ENCODE data around the gene ADGRD1. TPM values are rescaled to one million over a fixed set of nuclear protein-coding genes. Genes with fewer than 3 reads are reported as not detected.

Gene ADGRD1
- total and polyA plus RNA-seq, 8 donors = 1.4 to 7.3 (median 5.2) TPM

DNA sequence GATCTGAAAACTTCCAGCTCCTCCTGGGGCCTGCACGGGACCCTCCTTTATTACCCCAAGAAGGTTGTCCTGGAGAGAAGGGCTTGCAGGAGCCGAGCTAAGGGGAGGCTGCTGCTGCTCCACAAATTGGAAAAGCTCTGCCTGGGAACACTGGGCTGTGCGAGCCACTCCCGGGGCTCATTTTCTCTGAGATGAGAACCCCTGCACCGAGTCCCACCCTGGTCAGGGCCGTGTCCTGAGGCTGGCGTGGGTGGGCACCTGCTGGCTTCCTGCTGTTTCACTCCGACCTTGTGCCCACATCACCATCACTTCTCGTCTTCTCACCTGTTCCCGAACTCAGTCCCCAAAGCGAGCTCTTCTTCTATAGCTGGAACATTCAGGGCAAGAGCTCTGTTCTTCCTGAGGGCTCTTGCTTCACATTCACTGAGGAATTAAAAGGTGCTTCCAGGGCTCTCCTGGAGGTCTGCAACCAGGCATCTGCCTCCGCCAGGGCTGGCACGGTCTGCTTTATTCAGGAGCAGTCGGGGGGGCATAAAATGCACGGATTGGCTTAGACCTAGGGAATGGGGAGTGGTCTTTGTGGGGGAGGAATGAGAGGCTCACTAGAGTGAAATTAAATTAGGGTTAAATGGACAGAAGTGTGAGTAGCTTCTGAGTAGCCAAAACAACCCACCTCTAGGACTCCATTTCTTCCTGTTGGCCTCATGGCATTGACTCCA, 98.5 kb downstream of the ADGRD1 start:
- DNase-seq = no peak
- Histone ChIP-seq H3K36me3 (no peaks in the 10 kb centered on the region), H3K4me1 (no peaks in the 10 kb centered on the region), H3K27me3 (no peaks in the 10 kb centered on the region), H3K9me3 (no peaks in the 10 kb centered on the region), H3K4me3 (no peak overlapping the region), H3K27ac (no peak overlapping the region)
- intact Hi-C loops (cut with DNase I) = no loop called here
- TF ChIP-seq, protein P1, sequence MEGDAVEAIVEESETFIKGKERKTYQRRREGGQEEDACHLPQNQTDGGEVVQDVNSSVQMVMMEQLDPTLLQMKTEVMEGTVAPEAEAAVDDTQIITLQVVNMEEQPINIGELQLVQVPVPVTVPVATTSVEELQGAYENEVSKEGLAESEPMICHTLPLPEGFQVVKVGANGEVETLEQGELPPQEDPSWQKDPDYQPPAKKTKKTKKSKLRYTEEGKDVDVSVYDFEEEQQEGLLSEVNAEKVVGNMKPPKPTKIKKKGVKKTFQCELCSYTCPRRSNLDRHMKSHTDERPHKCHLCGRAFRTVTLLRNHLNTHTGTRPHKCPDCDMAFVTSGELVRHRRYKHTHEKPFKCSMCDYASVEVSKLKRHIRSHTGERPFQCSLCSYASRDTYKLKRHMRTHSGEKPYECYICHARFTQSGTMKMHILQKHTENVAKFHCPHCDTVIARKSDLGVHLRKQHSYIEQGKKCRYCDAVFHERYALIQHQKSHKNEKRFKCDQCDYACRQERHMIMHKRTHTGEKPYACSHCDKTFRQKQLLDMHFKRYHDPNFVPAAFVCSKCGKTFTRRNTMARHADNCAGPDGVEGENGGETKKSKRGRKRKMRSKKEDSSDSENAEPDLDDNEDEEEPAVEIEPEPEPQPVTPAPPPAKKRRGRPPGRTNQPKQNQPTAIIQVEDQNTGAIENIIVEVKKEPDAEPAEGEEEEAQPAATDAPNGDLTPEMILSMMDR (IDR thresholded peaks at IDR 0.05) = no peak
- WGBS, 2 donors = 83 to 89% methylated on average over 15 of the region's 15 CpGs
- no peak for FAIRE-seq
- ATAC-seq = no peak

DNA sequence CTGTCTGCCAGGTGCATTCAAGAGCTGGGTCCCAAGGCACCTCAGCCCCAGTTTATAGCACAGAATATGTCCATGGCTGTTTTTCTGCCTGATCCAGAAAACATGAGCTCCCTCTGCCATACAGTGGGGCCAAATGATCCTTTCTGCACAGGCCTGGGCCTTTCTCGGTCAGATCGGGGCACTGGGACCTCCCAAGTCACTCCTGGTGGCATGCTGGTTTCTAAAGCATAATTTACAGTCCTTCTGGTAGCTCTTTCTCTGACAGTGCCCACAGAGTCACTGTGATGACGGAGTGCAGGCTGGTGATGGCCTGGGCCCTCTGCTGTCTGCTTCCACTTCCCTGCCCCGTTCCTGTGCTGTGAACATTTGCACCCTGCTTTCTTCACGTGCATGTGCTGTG, 99.2 kb downstream of the ADGRD1 start:
- H3K4me1 ChIP-seq = no peaks in the 10 kb centered on the region
- 79 to 84% methylated on average over 5 of the region's 5 CpGs for WGBS, 2 donors
- H3K4me3 ChIP-seq = no peak overlapping the region
- no peak for ATAC-seq
- H3K27me3 ChIP-seq = no peaks in the 10 kb centered on the region
- no peaks in the 10 kb centered on the region for H3K9me3 ChIP-seq
- no peak for FAIRE-seq
- H3K27ac ChIP-seq = no peak overlapping the region
- TF ChIP-seq, protein P1 (IDR thresholded peaks at IDR 0.05) = no peak
- H3K36me3 ChIP-seq = no peaks in the 10 kb centered on the region
- intact Hi-C loops (cut with DNase I) = no loop called here
- DNase-seq = no peak

DNA sequence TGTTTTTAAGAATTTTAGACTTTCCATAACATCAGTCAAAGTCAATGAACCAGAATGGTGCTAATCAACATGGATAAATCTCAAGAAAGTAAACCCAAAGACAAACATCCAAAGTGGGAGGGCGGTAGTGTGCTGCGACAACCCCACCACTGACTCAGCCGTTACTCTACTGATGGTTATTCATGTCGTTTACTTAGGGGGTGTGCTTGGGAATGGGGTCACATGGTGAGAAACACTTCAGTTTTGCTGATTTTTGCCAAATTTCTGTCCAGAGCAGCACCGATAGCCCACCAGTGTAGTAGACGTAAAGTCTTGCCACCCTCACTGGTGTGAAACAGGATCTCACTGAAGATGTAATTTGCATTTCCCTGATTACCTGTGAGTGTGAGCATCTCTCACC, 99.9 kb downstream of the ADGRD1 start:
- no peak for DNase-seq
- TF ChIP-seq, protein P1 (IDR thresholded peaks at IDR 0.05) = no peak
- Histone ChIP-seq H3K9me3 (no peaks in the 10 kb centered on the region), H3K27me3 (no peaks in the 10 kb centered on the region), H3K4me3 (no peak overlapping the region), H3K36me3 (no peaks in the 10 kb centered on the region), H3K4me1 (no peaks in the 10 kb centered on the region), H3K27ac (no peak overlapping the region)
- no peak for FAIRE-seq
- 73 to 74% methylated on average over 6 of the region's 6 CpGs for WGBS, 2 donors
- intact Hi-C loops (cut with DNase I) = no loop called here
- no peak for ATAC-seq

DNA sequence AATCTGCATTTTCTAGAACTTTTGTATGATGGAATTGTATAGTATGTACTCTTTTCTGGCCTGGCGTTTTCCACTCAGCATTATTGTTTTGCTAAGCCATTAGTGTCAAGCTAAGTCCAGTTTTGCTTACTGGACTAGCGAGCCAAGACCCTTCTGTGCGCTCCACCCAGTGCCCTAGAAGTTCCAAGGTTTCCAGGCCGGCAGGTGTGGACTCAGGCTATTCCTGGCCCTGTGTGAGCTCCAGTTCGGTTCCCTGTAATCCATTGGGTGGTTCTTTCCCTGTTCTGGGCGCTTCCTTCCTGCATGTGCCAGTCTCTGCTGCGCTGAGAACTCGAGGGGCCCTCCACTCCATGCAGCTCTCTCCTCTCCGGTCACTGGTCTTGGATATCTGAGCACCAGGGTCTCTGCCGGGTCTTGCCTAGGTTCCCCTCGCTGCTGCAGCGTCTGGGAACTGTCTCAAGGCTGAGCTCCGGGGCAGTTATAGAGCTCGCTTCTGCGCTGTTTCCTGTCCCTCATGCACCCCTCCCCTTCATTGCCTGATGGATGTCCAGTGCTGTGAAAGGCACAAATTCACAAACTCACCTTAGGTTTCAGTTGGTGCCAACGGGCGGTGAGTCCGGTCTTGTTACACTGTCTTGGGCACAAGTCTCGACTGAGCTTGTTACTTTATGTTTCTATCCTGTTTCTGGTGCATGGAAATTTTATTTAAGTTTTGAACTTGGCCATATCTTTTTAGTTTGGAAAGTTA, 100.8 kb downstream of the ADGRD1 start:
- 81 to 87% methylated on average over 19 of the region's 19 CpGs for WGBS, 2 donors
- no peaks in the 10 kb centered on the region for H3K9me3 ChIP-seq
- no peak for FAIRE-seq
- peak in 1 of 6 donors; percentile 21 for DNase-seq
- no peaks in the 10 kb centered on the region for H3K4me1 ChIP-seq
- H3K27me3 ChIP-seq = no peaks in the 10 kb centered on the region
- TF ChIP-seq, protein P1 (IDR thresholded peaks at IDR 0.05) = no peak
- intact Hi-C loops (cut with DNase I) = no loop called here
- no peaks in the 10 kb centered on the region for H3K36me3 ChIP-seq
- H3K27ac ChIP-seq = no peak overlapping the region
- no peak for ATAC-seq
- H3K4me3 ChIP-seq = no peak overlapping the region

DNA sequence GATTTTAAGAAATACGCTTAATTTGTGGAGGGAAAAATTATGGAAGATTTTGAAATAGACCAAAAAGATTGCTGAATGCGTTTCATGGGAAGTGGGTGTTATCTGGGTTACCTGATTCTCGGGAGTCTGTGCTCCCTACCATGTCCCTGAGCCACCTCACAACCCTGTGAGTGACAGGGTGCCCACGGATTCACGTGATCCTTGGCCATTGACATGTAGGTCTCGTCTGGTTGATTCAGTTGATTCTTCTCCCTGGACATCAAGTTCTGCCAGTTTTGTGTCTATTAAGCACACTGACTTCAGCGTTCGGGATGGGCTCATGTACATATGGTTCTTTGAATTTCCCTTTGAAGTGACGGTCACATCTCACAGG, 101.4 kb downstream of the ADGRD1 start:
- no peaks in the 10 kb centered on the region for H3K9me3 ChIP-seq

More for the DNA sequence above, 101.4 kb downstream of the ADGRD1 start:
- Histone ChIP-seq H3K27ac (no peak overlapping the region), H3K27me3 (no peaks in the 10 kb centered on the region), H3K36me3 (no peaks in the 10 kb centered on the region), H3K4me3 (no peak overlapping the region), H3K4me1 (no peaks in the 10 kb centered on the region)
- intact Hi-C loops (cut with DNase I) = no loop called here
- ATAC-seq (no peak), FAIRE-seq (no peak), DNase-seq (no peak)
- TF ChIP-seq, protein P1 (IDR thresholded peaks at IDR 0.05) = no peak
- WGBS, 2 donors = 73 to 76% methylated on average over 9 of the region's 9 CpGs

Measured in pancreas (tissue), 10 donors.